Transverse colon (tissue), 4 donors: ENCODE measurements around the gene SUV39H2.

Source experiments
- POLR2A ChIP-seq: fragments of 450-650 bp; IDR thresholded peaks from one replicate; pipeline ENCODE4 v1.6.1; 2016; ENCODE audit warnings: antibody characterized with exemption, mild to moderate bottlenecking, moderate library complexity
- POLR2AphosphoS5 ChIP-seq, 3 donors: sonication (generic); formaldehyde crosslinking; IDR thresholded peaks; one replicate each; pipeline ENCODE4 v1.6.1; 2016; ENCODE audit warnings: antibody characterized with exemption in 3 of 3
- TF ChIP-seq, protein P1 (sequence below), 5 experiments: fragments of 200-600 bp in 3 of 5; fragments of 450-650 bp in 2 of 5; sonication (generic) in 3 of 5; IDR thresholded peaks; 1 replicate in 2 of 5; 2 replicates in 3 of 5; pipeline ENCODE4 v1.5.1; 2016 to 2017; ENCODE audit warnings: antibody characterized with exemption in 5 of 5, inconsistent platforms in 3 of 5, mild to moderate bottlenecking in 2 of 5, moderate library complexity in 1 of 5

DNA sequence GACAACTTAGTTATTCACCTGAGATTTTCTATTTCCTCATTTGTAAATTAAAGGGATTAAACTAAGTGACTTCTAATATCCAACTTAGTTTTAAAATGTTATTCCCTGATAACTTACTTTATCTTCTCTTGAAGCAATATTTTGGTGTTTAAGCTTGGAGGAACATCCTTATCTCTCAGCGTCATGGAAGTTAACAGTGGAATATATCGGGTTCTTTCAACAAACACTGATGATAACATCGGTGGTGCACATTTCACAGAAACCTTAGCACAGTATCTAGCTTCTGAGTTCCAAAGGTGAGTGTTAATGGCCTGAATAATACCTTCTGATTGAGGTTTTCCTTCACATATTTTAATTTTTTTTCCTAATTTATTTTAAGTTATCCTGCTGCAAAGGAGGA is 26.4 kb upstream of the SUV39H2 start:
- TF ChIP-seq, protein P1, sequence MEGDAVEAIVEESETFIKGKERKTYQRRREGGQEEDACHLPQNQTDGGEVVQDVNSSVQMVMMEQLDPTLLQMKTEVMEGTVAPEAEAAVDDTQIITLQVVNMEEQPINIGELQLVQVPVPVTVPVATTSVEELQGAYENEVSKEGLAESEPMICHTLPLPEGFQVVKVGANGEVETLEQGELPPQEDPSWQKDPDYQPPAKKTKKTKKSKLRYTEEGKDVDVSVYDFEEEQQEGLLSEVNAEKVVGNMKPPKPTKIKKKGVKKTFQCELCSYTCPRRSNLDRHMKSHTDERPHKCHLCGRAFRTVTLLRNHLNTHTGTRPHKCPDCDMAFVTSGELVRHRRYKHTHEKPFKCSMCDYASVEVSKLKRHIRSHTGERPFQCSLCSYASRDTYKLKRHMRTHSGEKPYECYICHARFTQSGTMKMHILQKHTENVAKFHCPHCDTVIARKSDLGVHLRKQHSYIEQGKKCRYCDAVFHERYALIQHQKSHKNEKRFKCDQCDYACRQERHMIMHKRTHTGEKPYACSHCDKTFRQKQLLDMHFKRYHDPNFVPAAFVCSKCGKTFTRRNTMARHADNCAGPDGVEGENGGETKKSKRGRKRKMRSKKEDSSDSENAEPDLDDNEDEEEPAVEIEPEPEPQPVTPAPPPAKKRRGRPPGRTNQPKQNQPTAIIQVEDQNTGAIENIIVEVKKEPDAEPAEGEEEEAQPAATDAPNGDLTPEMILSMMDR (IDR thresholded peaks at IDR 0.05), result no peak
- TF ChIP-seq POLR2AphosphoS5 (IDR thresholded peaks at IDR 0.05) (no peak), POLR2A (no peak)
